IPS-11a (cell line): Measurements from ENCODE around the gene TRIO.

Experiments
- H3K4me3 ChIP-seq: one replicate; pipeline ENCODE4 v1.5.1; 2013; ENCODE audit warnings: low read depth, low read length, control low read depth

TRIO gene

DNA sequence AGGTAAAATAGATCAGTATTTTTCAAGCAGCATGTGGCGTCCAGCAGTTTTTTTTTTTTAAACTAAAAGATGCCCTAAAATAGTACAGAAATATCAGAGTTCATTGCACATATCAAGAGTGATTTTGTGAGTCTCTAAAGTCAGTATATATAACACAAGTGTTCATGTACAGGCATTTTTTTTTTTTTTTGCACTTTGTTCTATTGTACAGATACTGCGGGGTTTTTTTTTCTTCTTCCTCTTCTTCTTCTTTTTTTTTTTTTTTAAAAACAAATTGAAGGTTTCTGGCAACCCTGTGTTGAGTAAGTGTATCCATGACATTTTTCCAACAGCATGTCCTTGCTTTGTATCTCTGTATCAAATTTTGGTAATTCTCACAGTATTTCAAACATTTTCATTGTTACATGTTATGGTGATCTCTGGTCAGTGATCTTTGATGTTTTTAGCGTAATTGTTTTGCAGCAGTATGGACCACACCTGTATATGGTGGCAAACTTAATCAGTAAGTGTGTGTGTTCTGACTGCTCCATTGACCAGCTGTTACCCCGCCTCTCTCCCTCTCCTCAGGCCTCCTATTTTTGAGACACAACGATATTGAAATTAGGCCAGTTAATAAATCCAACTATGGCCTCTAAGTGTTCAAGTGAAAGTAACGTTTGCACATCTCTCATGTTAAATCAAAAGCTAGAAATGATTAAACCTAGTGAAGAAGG lies 76.8 kb downstream of the TRIO start:
- H3K4me3 ChIP-seq = no peak overlapping the region

- H3K4me3 ChIP-seq = no peak overlapping the region
These were observed 77.5 kb downstream of the TRIO start for GRCh38 chr5:14220642-14221041.

DNA sequence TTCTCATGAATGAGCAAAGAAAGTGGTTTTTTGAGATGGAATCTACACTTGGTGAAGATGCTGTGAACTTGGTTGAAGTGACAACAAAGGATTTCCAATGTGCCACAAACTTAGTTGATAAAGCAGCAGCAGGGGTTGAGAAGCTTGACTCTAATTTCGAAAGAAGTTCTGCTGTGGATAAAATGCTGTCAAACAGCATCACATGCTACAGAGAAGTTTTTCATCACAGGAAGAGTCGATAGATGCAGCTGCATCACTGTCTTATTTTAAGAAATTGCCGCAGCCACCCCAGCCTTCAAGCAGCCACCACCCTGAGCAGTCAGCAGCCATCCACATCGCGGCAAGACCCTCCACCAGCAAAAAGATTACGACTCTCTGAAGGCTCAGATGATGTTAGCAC lies 78.6 kb downstream of the TRIO start:
- no peak overlapping the region for H3K4me3 ChIP-seq

- no peak overlapping the region for H3K4me3 ChIP-seq
These were observed 79.1 kb downstream of the TRIO start for GRCh38 chr5:14222206-14222605.

GRCh38 chr5:14223372-14223771 lies 80.2 kb downstream of the TRIO start:
- H3K4me3 ChIP-seq = no peak overlapping the region

DNA sequence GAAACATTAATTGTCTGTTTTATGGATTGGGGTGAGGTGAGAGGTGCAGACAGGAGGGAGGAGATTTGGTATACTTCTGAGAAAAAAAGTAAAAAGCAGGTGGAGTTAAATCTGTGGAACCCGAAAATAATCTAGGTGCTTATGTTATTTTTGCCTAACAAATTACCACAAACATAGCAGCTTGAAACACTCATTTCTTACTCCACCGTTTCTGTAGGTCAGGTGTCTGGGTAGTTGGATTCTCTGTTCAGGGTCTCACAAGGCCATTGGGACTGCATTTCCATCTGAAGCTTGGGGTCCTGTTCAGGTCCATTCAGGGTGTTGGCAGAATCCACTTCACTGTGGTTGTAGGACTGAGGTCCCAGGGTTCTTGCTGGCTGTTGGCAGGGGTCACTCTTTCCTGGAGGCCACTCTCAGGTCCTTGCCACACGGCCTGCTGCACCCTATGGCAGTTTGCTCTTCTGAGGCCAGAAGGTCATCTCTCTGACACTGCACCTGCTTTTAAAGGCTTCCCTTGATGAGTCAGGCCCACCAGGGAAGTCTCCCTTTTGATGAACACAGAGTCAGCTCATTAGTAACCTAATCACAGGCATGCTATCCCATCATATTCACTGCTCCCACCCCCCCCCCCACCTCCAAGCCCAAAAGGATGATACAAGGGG lies 82.2 kb downstream of the TRIO start:
- H3K4me3 ChIP-seq = no peak overlapping the region

DNA sequence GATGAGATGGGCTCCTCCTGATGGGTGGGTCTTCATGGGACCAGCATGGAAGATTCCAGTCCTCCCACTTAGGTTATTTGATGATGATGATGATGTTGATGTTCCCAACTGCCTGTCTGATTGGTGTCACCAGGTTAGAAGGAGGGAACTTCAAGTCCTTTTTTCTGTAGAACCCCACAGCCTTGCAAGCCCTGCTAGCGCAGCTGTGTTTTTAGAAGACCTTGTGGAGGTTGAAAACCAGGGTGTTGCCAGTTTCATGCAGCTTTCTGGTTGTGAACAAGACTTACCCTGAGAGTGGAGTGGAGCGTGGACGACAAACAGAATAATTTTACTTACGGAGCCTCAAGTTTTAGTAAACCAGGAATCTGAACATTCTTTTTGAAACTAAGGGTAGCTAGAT lies 83.0 kb downstream of the TRIO start:
- H3K4me3 ChIP-seq = no peak overlapping the region

DNA sequence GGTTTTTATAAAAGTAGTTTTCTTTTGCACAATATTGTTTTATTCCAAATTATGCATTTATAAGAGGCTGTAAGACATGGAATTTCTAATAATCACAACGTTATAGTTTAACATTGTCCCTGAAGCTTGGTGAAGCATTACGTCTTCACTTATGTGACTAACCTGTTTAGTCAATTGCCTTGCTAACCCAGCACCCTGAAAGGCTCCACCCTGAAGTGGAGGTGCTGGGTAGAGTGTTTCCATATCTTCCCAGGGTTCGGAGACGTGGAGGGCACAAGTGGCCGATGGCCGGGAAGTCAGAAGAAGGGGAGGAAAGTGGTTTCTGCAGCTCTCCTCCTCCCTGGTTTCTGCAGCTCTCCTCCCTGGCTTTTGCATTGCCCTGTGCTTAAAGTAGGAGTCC lies 83.4 kb downstream of the TRIO start:
- no peak overlapping the region for H3K4me3 ChIP-seq

DNA sequence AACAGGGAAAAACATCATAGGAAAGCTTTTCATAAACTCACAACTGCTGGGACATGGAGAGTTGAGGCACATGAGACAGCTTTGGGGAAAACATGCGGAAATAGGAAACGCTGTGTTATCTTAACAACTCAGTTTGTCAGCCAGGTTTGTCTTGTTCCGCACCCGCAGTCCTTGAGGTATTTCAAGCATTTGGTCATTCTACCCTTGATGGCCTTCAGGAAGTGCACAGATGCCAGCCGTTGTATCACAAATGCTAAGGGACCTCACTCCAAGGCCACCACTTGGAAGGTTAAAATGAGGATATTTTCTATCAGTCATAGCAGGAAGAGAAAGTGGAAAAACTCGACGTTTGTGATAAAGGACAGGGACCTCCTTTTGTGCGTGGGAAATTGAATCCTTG lies 83.8 kb downstream of the TRIO start:
- H3K4me3 ChIP-seq = no peak overlapping the region

- H3K4me3 ChIP-seq = no peak overlapping the region
These were observed 84.4 kb downstream of the TRIO start for GRCh38 chr5:14227513-14227912.

- no peak overlapping the region for H3K4me3 ChIP-seq
These were observed 85.1 kb downstream of the TRIO start for GRCh38 chr5:14228219-14228618.

- no peak overlapping the region for H3K4me3 ChIP-seq
These were observed 86.0 kb downstream of the TRIO start for GRCh38 chr5:14229181-14229580.

DNA sequence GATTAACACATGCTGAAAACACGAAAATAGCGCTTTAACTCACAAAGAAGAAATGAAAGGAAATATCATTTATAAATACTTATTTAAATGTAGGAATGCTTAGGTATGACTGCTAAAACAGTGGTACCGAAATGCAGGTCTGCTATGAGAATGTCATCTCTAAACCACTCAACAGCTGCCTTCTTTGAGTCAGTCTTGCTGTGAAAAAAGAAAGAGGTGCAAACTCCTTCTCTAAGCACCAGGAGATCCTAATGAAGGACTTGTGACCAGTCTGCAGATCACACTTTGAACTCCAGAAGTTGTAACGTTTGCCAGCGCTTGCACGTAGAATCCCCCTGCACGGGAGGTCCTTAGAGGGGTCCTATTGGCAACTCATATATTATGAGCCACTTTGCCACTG lies 86.6 kb downstream of the TRIO start:
- no peak overlapping the region for H3K4me3 ChIP-seq

- H3K4me3 ChIP-seq = no peak overlapping the region
These were observed 88.0 kb downstream of the TRIO start for GRCh38 chr5:14231156-14231555.

DNA sequence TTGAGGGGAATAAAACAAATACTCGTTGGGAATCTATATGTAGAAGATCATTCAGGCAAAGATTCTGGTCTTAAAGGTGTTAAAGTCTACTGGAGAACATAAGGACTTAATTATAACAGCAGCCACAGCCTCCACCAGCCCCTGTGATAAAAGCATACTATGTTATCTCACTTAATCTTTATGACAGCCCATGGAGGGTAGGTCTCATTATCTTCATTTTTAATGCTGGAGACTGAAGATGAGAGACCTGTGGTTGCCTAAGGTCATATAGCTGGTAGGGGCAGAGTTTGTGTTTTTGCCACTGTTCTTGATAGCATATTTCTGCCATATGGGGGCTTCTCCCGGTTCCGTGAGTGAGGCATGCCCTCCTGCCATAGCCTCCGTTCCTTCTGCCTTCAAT lies 88.7 kb downstream of the TRIO start:
- H3K4me3 ChIP-seq = no peak overlapping the region

DNA sequence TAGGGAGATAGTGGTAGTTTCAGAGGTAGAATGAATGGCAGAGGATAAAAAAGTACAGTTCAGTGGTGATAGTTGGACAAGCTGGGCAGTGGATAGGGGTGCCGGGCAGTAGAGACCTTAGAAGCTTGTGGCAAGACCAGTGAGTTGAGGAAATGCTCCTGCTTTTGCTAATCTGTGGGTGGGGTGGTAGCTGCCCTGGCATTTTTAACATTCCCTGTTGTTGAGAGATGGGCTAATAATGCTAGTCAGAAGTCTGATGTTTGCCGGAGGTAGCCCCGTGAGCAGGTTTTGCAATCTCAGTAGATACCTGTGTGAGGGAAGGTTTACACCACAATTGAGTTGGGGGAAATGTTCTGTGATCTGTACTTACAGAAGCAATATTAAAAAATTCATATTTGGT lies 91.1 kb downstream of the TRIO start:
- no peak overlapping the region for H3K4me3 ChIP-seq

GRCh38 chr5:14235872-14236271 lies 92.7 kb downstream of the TRIO start:
- H3K4me3 ChIP-seq = no peak overlapping the region

- no peak overlapping the region for H3K4me3 ChIP-seq
These were observed 93.6 kb downstream of the TRIO start for GRCh38 chr5:14236757-14237156.

GRCh38 chr5:14237317-14238086 lies 94.4 kb downstream of the TRIO start:
- H3K4me3 ChIP-seq = no peak overlapping the region

DNA sequence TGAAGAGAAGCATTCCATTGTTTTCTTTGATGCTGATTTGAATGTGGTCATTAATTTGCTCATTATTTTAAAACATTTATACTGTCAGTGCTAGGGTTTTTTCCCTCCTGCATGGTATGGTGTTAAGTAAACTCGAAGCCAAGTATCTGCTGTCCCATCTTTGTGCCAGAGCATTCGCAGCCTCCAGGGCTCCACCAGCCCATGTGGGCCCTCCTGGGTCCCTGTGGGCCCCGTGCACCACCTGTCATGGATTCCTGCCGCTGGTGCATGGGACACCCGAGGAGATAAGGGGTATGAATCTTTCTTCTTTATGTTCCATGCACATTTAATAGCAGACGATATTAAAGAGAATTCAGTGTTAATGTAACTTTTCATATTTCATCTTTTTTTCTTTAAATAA lies 95.1 kb downstream of the TRIO start:
- no peak overlapping the region for H3K4me3 ChIP-seq

DNA sequence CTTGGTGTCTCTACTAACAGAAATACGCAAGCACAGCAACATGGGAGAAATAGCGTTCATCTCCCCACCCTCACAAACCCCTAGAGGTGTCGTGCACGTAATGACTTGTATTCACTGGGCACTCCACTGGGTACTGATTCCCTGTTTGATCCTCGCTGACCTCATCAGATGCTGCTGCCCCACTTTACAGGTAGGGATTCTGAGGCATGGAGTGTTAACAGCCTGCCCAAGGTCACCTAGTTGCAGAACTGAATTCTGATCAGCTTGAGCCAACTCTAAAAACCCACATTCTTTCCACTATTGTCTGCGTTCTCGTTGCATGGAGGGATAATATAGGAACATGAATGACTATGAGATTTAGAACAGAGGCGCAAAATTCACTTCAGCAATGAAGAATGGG lies 96.3 kb downstream of the TRIO start:
- no peak overlapping the region for H3K4me3 ChIP-seq

- no peak overlapping the region for H3K4me3 ChIP-seq
These were observed 96.8 kb downstream of the TRIO start for GRCh38 chr5:14239951-14240350.
